ENCODE measurements around the gene HECA.

- TF ChIP-seq CTCF (conservative IDR thresholded peaks at IDR 0.05) (no peak), EZH2 (IDR thresholded peaks at IDR 0.05; ENCODE audit: low read depth) (no peak)
Observed at GRCh38 chr6:139137706-139138105, 2.8 kb downstream of the HECA start.

Measured in PC-9 (cell line).